ENCODE results near the gene FER. TPM values are rescaled to one million over a fixed set of nuclear protein-coding genes. Genes with fewer than 3 reads are reported as not detected.

The FER gene
- total and polyA plus RNA-seq, 3 donors from 2014 or later, result 17.5 to 40.4 (median 39.8) TPM

GRCh38 chr5:109196823-109197160 lies 449.1 kb downstream of the FER start:
- Histone ChIP-seq H3K27me3 (no peaks in the 10 kb centered on the region), H3K4me3 (no peak overlapping the region), H3K27ac (no peak overlapping the region), H3K36me3 (ENCODE audit: low read depth, missing control alignments) (no peaks in the 10 kb centered on the region), H3K9me3 (no peaks in the 10 kb centered on the region), H3K4me1 (no peaks in the 10 kb centered on the region)
- no peak for DNase-seq
- TF ChIP-seq CTCF (IDR thresholded peaks at IDR 0.05), result no peak
- no peak for TF ChIP-seq POLR2A (IDR thresholded peaks at IDR 0.05)
- WGBS, 2 donors, result 94 to 100% methylated on average over 2 of the region's 2 CpGs
- intact Hi-C loops (cut with DNase I; ENCODE audit: low total_unique reads), result no loop called here

- no peaks in the 10 kb centered on the region for H3K36me3 ChIP-seq (ENCODE audit: low read depth, missing control alignments)
- no peak overlapping the region for H3K4me3 ChIP-seq
- H3K27ac ChIP-seq, result no peak overlapping the region
- no peak for TF ChIP-seq CTCF (IDR thresholded peaks at IDR 0.05)
- TF ChIP-seq POLR2A (IDR thresholded peaks at IDR 0.05), result no peak
- intact Hi-C loops (cut with DNase I; ENCODE audit: low total_unique reads), result no loop called here
- WGBS, 2 donors, result 93 to 96% methylated on average over 2 of the region's 2 CpGs
- no peaks in the 10 kb centered on the region for H3K9me3 ChIP-seq
- DNase-seq, result no peak
- H3K27me3 ChIP-seq, result no peaks in the 10 kb centered on the region
- H3K4me1 ChIP-seq, result no peaks in the 10 kb centered on the region
These were observed 451.6 kb downstream of the FER start for GRCh38 chr5:109199289-109199688.

GRCh38 chr5:109199799-109200620 lies 452.3 kb downstream of the FER start:
- intact Hi-C loops (cut with DNase I; ENCODE audit: low total_unique reads), result no loop called here
- Histone ChIP-seq H3K4me3 (no peak overlapping the region), H3K36me3 (ENCODE audit: low read depth, missing control alignments) (no peaks in the 10 kb centered on the region), H3K9me3 (no peaks in the 10 kb centered on the region), H3K27ac (no peak overlapping the region), H3K27me3 (no peaks in the 10 kb centered on the region), H3K4me1 (no peaks in the 10 kb centered on the region)
- no peak for DNase-seq
- no peak for TF ChIP-seq POLR2A (IDR thresholded peaks at IDR 0.05)
- no peak for TF ChIP-seq CTCF (IDR thresholded peaks at IDR 0.05)
- WGBS, 2 donors, result 73 to 77% methylated on average over 5 of the region's 5 CpGs

- intact Hi-C loops (cut with DNase I; ENCODE audit: low total_unique reads), result no loop called here
- Histone ChIP-seq H3K36me3 (ENCODE audit: low read depth, missing control alignments) (no peaks in the 10 kb centered on the region), H3K9me3 (no peaks in the 10 kb centered on the region), H3K4me1 (no peaks in the 10 kb centered on the region), H3K27ac (no peak overlapping the region), H3K4me3 (no peak overlapping the region), H3K27me3 (no peaks in the 10 kb centered on the region)
- TF ChIP-seq POLR2A (IDR thresholded peaks at IDR 0.05) (no peak), CTCF (IDR thresholded peaks at IDR 0.05) (no peak)
- WGBS, 2 donors, result 85 to 97% methylated on average over 3 of the region's 3 CpGs
- DNase-seq, result no peak
These were observed 467.3 kb downstream of the FER start for GRCh38 chr5:109215040-109215439.

GRCh38 chr5:109218818-109219217 lies 471.1 kb downstream of the FER start:
- TF ChIP-seq POLR2A (IDR thresholded peaks at IDR 0.05), result no peak
- TF ChIP-seq CTCF (IDR thresholded peaks at IDR 0.05), result no peak
- no peaks in the 10 kb centered on the region for H3K9me3 ChIP-seq
- no peak overlapping the region for H3K4me3 ChIP-seq
- no peaks in the 10 kb centered on the region for H3K27me3 ChIP-seq
- WGBS, 2 donors, result 46 to 56% methylated on average over 4 of the region's 4 CpGs
- intact Hi-C loops (cut with DNase I; ENCODE audit: low total_unique reads), result no loop called here
- H3K36me3 ChIP-seq (ENCODE audit: low read depth, missing control alignments), result no peaks in the 10 kb centered on the region
- no peak overlapping the region for H3K27ac ChIP-seq
- DNase-seq, result no peak
- no peaks in the 10 kb centered on the region for H3K4me1 ChIP-seq
